CD4-positive, alpha-beta T cell treated with Interleukin-15 for 1 hour (primary cell): ENCODE results near the gene DBP.
"Not testable (repeated sequence)": the region's sequence is repeated elsewhere in the genome, so short reads cannot be mapped to it uniquely, and the experiment has no call there.

Experiments
- DNase-seq: peaks from one replicate; pipeline ENCODE4 v3.0.0-alpha.2; 2020

DBP gene

GRCh38 chr19:48638831-48639381 lies 1.7 kb upstream of the DBP start:
- DNase-seq: no peak

DNA sequence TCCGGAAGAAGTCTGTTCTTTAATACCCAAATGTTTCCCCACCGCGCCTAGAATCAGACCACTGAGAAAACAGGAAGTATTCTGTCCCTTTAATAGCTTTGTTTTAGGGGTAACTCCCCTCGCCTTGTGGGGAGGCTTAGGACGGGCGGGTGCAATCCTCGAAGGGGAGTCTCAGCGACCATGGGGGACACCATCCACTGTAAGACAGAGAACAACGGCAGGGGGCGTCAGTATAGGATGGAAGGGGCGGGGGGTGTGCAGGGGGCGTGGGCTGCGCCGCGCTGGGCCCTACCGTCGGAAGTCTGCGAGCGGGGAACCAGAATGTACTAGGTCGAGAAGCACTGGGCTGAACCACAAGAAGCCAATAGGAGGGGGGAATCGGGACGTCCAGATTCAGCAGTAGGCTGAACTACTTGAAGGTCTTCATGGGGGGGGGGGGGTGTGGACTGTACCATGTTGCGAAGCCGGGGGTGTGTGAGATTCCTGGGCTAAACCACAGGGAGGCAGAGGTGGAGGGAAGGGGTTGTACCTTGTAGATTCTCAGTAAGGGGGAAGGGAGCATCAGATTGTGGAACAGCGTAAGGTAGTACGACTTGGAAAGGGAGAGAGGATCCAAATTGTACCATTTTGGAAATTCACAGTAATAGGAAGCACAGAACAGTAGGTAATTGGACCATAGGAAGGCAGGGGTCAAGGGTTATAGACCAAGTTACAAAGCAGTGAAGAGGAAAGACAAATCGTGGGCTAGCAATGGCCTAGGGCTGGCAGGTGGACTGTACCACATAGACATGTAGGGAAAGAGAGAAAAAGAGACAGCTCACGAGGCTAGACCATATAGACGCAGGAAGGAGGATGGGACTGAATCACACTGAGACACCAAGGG lies 1.0 kb upstream of the DBP start:
- peak; percentile 95 for DNase-seq

GRCh38 chr19:48637449-48637947 lies 319 bp upstream of the DBP start:
- peak; percentile 100 for DNase-seq

GRCh38 chr19:48635966-48636858 lies 967 bp downstream of the DBP start:
- DNase-seq: no peak

DNA sequence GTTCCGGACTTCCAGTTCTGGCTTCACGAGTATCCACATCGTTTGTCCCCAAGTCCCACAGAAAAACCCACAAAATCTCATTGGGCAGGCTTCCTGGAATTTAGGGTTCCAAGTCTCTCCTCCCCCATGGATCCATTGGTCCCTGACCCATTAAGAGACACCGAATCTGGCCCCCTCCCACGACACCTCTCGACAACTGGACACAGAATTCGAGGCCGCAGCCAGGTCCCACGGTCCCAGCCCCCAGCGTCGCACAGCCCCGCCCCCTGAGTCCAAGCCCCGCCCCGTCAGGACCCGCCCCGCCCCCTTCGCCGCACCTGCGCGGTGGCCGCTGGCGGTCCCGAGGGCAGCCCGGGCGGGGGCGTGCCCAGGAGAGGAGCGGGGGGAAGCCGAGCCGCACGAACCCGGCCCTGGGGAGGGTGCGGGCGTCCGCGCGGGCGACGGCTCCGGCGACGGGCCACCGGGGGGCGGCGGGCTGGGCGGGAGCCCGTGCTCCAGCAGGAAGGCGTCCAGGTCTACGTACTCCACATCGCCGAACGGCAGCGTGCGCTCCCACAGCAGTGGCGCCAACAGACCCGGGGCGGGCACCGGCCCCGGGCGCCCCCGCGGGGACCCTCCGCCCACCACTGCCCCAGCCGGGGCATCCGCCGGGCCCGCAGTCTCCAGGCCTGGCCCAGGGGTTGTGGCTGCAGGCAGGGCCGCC lies 1.8 kb downstream of the DBP start:
- DNase-seq: peak; percentile 66

DNA sequence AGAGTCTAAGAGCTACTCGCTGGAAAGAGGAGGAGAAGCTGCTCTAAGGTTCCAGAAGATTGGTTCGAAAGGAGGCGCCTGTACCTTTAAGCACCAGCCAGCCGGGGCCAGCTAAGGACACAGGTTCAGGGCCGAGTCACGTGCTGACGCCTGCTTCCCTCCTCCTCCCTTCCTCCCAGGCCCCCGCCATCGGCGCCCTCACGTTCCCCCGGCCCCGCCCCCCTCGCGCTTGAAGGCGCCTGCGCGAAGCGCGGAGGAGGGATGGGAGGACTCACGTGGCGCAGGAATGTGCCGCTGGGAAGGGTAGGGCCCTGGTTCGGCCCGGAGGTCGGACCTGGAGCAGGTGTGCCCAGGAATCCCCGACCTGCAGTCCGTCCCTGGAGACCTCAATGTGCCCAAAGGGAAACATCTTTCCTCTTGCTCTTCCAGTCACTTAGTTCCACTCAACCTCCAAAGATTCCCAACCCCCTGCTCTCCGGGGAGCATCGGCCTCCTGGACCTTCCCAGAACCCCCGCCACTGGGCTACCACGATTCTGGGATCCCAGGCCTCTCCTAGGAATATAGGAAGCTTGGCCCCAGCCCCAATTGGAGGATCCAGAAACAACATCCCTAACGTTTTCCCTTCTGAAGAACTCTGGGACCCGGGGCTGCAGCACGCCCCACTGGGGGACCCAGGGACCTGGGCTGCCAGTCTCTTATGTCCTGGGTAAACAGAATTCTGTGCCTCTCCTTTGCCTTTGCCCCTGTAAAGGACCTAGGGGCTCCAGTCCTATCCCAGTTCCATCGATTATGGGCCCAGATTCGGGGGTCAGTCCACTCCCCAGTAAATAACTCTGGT lies 2.5 kb downstream of the DBP start:
- DNase-seq: peak; percentile 94

- no peak for DNase-seq
Measured at GRCh38 chr19:48634036-48634342, 3.2 kb downstream of the DBP start.

DNA sequence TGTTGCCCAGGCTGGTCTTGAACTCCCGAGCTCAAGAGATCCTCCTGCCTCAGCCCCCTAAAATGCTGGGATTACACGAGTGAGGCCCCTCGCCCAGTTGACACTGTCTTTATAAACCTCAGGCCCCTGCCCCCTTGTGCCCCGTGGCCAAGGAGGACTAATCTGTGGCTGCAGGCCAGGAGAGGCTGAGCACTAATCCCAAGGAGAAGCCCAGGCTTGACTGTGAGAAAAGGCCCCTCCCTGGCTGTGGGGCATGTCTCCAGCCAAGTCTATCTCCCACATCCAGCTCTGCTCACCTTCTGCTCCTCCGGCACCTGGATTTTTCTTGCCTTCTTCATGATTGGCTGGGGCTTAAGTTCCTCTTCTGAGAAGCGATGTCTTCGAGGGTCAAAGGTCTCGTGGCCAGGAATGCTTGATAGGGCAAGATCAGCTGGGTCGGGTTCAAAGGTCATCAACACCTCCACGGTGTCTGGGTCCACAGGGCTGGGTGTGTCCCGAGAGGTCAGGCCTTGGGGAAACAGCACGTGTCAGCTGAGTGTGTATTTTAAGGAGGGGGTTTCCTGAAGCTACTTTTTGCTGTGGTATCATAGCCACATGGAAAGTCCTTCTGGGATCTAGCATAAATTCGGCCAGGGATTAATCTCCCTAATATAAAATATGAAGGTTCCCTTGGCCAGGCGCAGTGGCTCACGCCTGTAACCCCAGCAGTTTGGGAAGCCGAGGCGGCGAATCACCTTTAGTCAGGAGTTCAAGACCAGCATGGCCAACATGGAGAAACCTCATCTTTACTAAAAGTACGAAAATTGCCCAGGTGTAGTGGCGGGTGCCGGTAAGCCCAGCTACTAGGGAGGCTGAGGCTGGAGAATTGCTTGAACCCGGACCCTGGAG lies 3.8 kb downstream of the DBP start:
- DNase-seq: no peak

DNA sequence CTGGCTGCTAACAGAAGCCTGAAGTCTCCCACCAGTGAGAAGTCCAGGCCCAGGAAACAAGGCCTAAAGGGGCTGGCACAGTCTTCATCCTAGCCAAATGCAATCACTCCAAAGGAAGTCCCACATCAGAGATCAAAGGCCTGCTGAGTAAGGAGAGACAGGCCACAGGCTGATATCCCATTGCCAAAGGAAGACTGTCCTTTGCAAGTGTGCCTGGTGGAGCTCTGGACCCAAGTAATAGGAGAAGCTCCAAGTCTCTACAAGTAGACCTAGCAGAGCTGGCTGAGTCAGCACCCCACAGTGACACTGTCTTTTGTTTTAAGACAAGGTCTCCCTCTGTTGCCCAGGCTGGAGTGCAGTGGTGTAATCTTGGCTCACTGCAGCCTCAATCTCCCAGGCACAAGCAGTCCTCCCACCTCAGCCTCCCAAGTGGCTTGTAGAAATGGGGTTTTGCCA lies 4.5 kb downstream of the DBP start:
- no peak for DNase-seq

DNA sequence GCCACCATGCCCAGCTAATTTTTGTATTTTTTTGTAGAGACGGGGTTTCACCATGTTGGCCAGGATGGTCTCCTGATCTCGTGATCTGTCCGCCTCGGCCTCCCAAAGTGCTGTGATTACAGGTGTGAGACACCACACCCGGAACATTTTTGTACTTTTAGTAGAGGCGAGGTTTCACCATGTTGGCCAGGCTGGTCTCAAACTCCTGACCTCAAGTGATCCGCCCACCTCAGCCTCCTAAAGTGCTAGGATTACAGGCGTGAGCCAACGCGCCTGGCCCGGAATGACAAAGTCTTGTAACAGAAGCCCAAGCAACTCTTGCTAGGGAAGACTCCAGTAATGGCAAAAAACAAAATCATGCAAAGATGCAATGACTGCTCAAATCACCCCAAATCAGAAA lies 4.9 kb downstream of the DBP start:
- DNase-seq: not testable (repeated sequence)

DNA sequence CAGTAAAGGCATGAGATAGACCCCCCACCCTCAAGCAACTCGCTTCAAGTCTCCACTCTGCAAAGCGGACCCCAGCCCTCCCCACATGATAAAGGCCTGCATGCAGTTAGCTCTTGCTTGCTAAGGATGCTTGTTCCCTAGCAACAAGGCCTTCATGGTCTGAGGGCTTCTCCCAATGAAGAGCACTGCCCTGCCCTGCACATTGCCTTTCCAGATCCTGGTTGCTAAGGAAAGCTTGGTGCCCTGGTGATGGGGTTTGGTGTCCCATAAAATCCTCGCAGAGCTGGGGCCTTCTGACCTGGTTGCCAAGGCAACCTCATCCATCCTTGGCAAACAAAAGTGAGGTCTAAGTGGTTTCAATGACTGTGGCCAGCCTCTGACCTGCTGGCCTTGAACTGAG lies 6.0 kb downstream of the DBP start:
- no peak for DNase-seq

GRCh38 chr19:48630296-48631063 lies 6.7 kb downstream of the DBP start:
- DNase-seq: no peak

DNA sequence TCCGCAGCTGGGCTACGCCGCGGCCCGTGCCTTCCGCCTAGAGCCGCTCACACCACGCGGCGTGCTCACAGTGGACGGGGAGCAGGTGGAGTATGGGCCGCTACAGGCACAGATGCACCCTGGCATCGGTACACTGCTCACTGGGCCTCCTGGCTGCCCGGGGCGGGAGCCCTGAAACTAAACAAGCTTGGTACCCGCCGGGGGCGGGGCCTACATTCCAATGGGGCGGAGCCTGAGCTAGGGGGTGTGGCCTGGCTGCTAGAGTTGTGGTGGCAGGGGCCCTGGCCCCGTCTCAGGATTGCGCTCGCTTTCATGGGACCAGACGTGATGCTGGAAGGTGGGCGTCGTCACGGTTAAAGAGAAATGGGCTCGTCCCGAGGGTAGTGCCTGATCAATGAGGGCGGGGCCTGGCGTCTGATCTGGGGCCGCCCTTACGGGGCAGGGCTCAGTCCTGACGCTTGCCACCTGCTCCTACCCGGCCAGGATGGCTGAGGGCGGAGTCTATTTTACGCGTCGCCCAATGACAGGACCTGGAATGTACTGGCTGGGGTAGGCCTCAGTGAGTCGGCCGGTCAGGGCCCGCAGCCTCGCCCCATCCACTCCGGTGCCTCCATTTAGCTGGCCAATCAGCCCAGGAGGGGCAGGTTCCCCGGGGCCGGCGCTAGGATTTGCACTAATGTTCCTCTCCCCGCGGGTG lies 7.4 kb downstream of the DBP start:
- DNase-seq: no peak

DNA sequence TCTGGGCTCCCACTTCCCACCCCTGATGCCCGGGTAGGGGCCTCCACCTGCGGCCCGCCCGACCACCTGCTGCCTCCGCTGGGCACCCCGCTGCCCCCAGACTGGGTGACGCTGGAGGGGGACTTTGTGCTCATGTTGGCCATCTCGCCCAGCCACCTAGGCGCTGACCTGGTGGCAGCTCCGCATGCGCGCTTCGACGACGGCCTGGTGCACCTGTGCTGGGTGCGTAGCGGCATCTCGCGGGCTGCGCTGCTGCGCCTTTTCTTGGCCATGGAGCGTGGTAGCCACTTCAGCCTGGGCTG lies 7.9 kb downstream of the DBP start:
- DNase-seq: no peak

- DNase-seq: no peak
Measured at GRCh38 chr19:48628486-48629296, 8.5 kb downstream of the DBP start.

DNA sequence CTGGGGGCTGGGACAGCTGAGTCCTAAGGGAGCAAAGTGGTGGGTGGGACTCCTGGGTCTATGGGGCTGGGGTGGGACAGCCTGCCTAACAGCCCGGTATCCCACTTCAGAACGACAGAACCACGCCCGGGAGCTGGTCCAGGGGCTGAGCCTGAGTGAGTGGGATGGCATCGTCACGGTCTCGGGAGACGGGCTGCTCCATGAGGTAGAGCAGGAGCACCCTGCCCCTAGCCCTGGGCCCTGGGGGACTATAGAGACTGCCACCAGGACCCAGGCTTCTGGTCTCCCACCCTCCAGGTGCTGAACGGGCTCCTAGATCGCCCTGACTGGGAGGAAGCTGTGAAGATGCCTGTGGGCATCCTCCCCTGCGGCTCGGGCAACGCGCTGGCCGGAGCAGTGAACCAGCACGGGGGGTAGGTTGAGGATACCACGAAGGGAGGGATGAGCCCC lies 9.3 kb downstream of the DBP start:
- DNase-seq: no peak

- no peak for DNase-seq
Measured at GRCh38 chr19:48627201-48627864, 9.8 kb downstream of the DBP start.

GRCh38 chr19:48625891-48626327 lies 11.3 kb downstream of the DBP start:
- no peak for DNase-seq
